H1 (cell line): ENCODE results near the gene ZNF575.

Experiments used
- POLR2A ChIP-seq, 2 experiments: IDR thresholded peaks; 1 replicate in 1 of 2; 2 replicates in 1 of 2; pipeline ENCODE4 v1.6.1; 2011; ENCODE audit warnings: low read depth in 2 of 2, low read length in 2 of 2, mild to moderate bottlenecking in 2 of 2; ENCODE audit errors: control extremely low read depth in 1 of 2
- RFX5 ChIP-seq: IDR thresholded peaks from 2 replicates; pipeline ENCODE4 v1.6.1; 2011; ENCODE audit warnings: low read depth, low read length, improper control_type of control experiment, borderline replicate concordance
- TCF12 ChIP-seq: IDR thresholded peaks from 2 replicates; pipeline ENCODE4 v1.6.1; 2011; ENCODE audit warnings: low read depth, mild to moderate bottlenecking, low read length

- no peak for TF ChIP-seq POLR2A (IDR thresholded peaks at IDR 0.05; ENCODE audit: control extremely low read depth in 1 of 2, low read depth in 2 of 2, low read length in 2 of 2)
- TF ChIP-seq TCF12, result no peak
- TF ChIP-seq RFX5, result no peak
These were observed 41.6 kb downstream of the ZNF575 start for GRCh38 chr19:43574424-43575155.
